Measurements from ENCODE around the gene DDX46. TPM values are rescaled to one million over a fixed set of nuclear protein-coding genes. Genes with fewer than 3 reads are reported as not detected.

DDX46 gene
- total RNA-seq, 3 donors from 2014 or later (not counting 1 experiment from before 2014, with no cell fraction given) = 61.4 to 74.8 (median 67.2) TPM

GRCh38 chr5:134784241-134784920 lies 25.8 kb downstream of the DDX46 start:
- Mint-ChIP-seq H3K4me3 (no peak overlapping the region), H3K36me3 (peaks cover 8% of the 10 kb centered on the region), H3K27me3 (ENCODE audit: low read depth in 2 of 2) (no peaks in the 10 kb centered on the region), H3K9me3 (no peaks in the 10 kb centered on the region), H3K27ac (peak overlapping the region in 1 of 2 donors; percentile 48), H3K4me1 (no peaks in the 10 kb centered on the region)
- DNase-seq (peak in 1 of 2 donors; percentile 50), ATAC-seq (no peak)
- WGBS (ENCODE audit: insufficient coverage) = 83% methylated on average over 4 of the region's 4 CpGs
- no peak overlapping the region for H3K27ac ChIP-seq (ENCODE audit: low read length)
- peaks cover 86% of the 10 kb centered on the region for H3K36me3 ChIP-seq (ENCODE audit: control insufficient read depth, insufficient read depth, low read length)
- no peaks in the 10 kb centered on the region for H3K9me3 ChIP-seq (ENCODE audit: control insufficient read depth, insufficient read depth, low read length)
- no peak for TF ChIP-seq CTCF (IDR thresholded peaks at IDR 0.05)
- H3K4me3 ChIP-seq (ENCODE audit: low read length) = no peak overlapping the region
- no peaks in the 10 kb centered on the region for H3K27me3 ChIP-seq (ENCODE audit: control insufficient read depth, insufficient read depth, low read length)
- no peaks in the 10 kb centered on the region for H3K4me1 ChIP-seq (ENCODE audit: control insufficient read depth, insufficient read depth, low read length)
- intact Hi-C loops (cut with micrococcal nuclease) = loop anchor here (1.0 kb wide), 1 partner anchor 121 kb away; the partner anchor contains the start of gene PCBD2

GRCh38 chr5:134784946-134785620 lies 26.5 kb downstream of the DDX46 start:
- Histone ChIP-seq H3K4me1 (ENCODE audit: control insufficient read depth, insufficient read depth, low read length) (no peaks in the 10 kb centered on the region), H3K9me3 (ENCODE audit: control insufficient read depth, insufficient read depth, low read length) (no peaks in the 10 kb centered on the region), H3K27me3 (ENCODE audit: control insufficient read depth, insufficient read depth, low read length) (no peaks in the 10 kb centered on the region), H3K36me3 (ENCODE audit: control insufficient read depth, insufficient read depth, low read length) (peaks cover 86% of the 10 kb centered on the region), H3K4me3 (ENCODE audit: low read length) (no peak overlapping the region), H3K27ac (ENCODE audit: low read length) (no peak overlapping the region)
- ATAC-seq (no peak), DNase-seq (no peak)
- WGBS (ENCODE audit: insufficient coverage) = 96% methylated on average over 3 of the region's 3 CpGs
- Mint-ChIP-seq H3K9me3 (no peaks in the 10 kb centered on the region), H3K27ac (peak overlapping the region in 1 of 2 donors; percentile 48), H3K4me1 (no peaks in the 10 kb centered on the region), H3K27me3 (ENCODE audit: low read depth in 2 of 2) (no peaks in the 10 kb centered on the region), H3K4me3 (no peak overlapping the region), H3K36me3 (peaks cover 15% of the 10 kb centered on the region)
- intact Hi-C loops (cut with micrococcal nuclease) = loop anchor here (1.0 kb wide), 1 partner anchor 120 kb away; the partner anchor contains the start of gene PCBD2
- TF ChIP-seq CTCF (IDR thresholded peaks at IDR 0.05) = no peak

GRCh38 chr5:134787692-134788091 lies 29.1 kb downstream of the DDX46 start:
- no peaks in the 10 kb centered on the region for H3K9me3 Mint-ChIP-seq
- no peaks in the 10 kb centered on the region for H3K4me1 Mint-ChIP-seq
- H3K36me3 Mint-ChIP-seq = peaks cover 15% of the 10 kb centered on the region
- no peak for DNase-seq
- Histone ChIP-seq H3K36me3 (ENCODE audit: control insufficient read depth, insufficient read depth, low read length) (peaks cover 88% of the 10 kb centered on the region), H3K9me3 (ENCODE audit: control insufficient read depth, insufficient read depth, low read length) (no peaks in the 10 kb centered on the region), H3K27me3 (ENCODE audit: control insufficient read depth, insufficient read depth, low read length) (no peaks in the 10 kb centered on the region), H3K4me1 (ENCODE audit: control insufficient read depth, insufficient read depth, low read length) (no peaks in the 10 kb centered on the region), H3K27ac (ENCODE audit: low read length) (no peak overlapping the region), H3K4me3 (ENCODE audit: low read length) (no peak overlapping the region)
- H3K27me3 Mint-ChIP-seq (ENCODE audit: low read depth in 2 of 2) = no peaks in the 10 kb centered on the region
- H3K4me3 Mint-ChIP-seq = no peak overlapping the region
- intact Hi-C loops (cut with micrococcal nuclease) = no loop called here
- no peak for TF ChIP-seq CTCF (IDR thresholded peaks at IDR 0.05)
- no peak for ATAC-seq
- 100% methylated on average over 1 of the region's 1 CpG for WGBS (ENCODE audit: insufficient coverage)
- H3K27ac Mint-ChIP-seq = no peak overlapping the region
